ENCODE results near the gene DHRS7.
"Not testable (repeated sequence)": the region's sequence is repeated elsewhere in the genome, so short reads cannot be mapped to it uniquely, and the experiment has no call there.

Gene DHRS7

DNA sequence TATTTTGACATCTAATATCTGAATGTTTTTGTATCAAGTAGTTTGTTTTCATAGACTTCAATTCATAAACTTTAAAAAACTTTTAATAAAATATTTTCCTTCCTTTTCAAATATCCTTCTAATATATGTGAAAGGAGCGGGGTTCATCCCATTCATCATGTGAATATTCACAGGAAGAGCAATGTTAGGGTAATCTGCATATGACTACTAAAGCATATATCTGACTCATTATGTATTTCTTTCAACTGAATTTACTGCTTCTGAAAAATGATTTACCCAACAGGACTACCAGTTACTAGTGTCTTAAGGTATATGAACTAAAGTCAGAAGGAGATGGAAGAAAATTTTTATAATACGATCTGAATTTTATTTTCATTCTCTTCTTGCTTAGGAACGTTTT lies 30.5 kb downstream of the DHRS7 start:
- DNase-seq (ENCODE audit: low spot score), result no peak

GRCh38 chr14:60133487-60133886 lies 31.7 kb downstream of the DHRS7 start:
- DNase-seq (ENCODE audit: low spot score), result no peak

DNA sequence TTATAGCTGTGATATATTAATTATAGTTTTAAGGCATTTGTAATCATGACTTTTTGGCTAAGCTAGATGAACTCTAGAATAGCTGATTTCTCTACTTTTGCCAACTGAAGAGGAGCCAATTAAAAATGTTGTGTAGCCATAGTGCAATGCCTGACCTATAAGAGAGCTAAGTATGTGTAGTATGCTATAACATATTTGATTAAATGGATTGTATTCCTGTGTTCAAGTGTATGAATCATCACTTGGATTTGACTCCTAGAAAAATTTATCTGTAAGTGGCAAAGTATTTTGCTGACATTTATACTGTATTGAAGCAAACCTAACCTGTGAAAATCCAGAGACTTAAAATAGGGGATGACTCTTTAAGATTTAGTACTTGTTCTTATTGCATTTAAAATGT lies 39.3 kb downstream of the DHRS7 start:
- DNase-seq (ENCODE audit: low spot score), result no peak

- DNase-seq (ENCODE audit: low spot score), result no peak
Observed at GRCh38 chr14:60116181-60116580, 49.0 kb downstream of the DHRS7 start.

DNA sequence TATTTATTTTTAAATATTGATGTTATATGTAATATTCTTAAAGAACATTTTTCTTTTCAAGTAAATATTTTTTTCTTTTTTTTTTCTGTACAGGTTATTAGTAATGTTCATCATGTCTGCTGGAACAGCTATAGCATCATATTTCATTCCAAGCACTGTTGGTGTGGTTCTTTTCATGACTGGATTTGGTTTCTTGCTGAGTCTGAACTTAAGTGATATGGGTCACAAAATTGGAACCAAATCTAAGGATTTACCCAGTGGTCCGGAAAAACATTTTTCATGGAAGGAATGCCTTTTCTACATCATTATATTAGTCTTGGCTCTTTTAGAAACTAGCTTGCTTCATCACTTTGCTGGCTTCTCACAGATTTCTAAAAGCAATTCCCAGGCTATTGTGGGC lies 50.3 kb downstream of the DHRS7 start:
- DNase-seq (ENCODE audit: low spot score), result no peak

DNA sequence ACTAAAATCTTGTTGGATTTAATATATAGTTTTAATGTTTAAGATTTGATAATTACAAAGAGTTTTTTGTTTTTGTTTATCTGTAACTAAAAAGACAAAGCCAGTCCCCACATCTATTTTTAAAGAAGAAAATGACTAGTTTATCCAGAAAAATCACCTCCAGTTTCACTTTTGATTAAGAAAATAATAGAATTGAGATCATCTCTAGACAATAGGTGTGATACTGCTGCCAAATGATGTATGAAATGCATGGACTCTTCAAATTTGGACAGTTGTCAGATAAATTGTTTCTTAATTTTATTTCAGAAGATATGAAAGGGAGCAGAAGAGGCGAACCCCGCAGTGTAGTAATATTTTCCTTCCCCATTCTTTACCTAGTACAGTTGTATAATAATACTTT lies 53.5 kb downstream of the DHRS7 start:
- no peak for DNase-seq (ENCODE audit: low spot score)

- no peak for DNase-seq (ENCODE audit: low spot score)
Observed at GRCh38 chr14:60107477-60107876, 57.7 kb downstream of the DHRS7 start.

GRCh38 chr14:60106339-60106738 lies 58.9 kb downstream of the DHRS7 start:
- DNase-seq (ENCODE audit: low spot score), result no peak

DNA sequence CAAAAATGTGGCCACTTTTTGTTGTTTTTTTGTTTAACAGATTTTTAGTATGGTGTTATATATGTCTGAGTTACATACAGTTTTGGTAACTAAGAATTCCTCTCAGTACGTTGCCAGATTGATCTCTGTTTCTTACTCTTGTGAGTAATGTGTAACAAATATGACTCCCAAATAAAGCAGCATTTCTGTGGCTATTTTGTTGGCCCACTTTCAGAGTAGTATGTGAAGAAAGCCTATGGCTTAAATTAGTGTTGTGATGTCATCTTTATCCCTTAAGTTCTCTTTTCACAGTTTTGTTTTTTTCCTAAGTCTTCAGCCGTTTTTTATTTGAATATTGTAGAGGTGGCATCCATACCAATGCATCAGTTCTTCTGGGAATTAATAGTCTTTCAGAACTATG lies 62.8 kb downstream of the DHRS7 start:
- DNase-seq (ENCODE audit: low spot score), result no peak

- no peak for DNase-seq (ENCODE audit: low spot score)
Observed at GRCh38 chr14:60101786-60102185, 63.4 kb downstream of the DHRS7 start.

GRCh38 chr14:60099855-60100254 lies 65.3 kb downstream of the DHRS7 start:
- DNase-seq (ENCODE audit: low spot score), result not testable (repeated sequence)

DNA sequence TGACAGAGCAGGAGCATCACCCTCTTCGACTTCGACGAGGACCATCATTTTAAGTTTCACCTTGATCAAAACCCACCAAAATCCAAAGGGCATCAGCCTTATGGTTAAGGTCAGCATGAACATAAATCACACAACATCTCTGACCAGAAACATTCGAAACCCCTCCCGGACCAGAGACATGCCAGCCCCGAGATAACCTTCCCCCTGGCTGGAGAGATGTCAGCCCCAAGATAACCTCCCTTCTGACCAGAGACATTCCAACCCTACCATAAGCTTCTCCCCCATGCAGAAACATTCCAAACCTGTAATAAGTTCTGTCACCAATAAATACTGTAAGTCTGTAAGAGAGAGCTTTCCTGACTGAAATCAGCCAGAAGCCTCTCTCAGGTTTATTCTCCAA lies 67.2 kb downstream of the DHRS7 start:
- no peak for DNase-seq (ENCODE audit: low spot score)

DNA sequence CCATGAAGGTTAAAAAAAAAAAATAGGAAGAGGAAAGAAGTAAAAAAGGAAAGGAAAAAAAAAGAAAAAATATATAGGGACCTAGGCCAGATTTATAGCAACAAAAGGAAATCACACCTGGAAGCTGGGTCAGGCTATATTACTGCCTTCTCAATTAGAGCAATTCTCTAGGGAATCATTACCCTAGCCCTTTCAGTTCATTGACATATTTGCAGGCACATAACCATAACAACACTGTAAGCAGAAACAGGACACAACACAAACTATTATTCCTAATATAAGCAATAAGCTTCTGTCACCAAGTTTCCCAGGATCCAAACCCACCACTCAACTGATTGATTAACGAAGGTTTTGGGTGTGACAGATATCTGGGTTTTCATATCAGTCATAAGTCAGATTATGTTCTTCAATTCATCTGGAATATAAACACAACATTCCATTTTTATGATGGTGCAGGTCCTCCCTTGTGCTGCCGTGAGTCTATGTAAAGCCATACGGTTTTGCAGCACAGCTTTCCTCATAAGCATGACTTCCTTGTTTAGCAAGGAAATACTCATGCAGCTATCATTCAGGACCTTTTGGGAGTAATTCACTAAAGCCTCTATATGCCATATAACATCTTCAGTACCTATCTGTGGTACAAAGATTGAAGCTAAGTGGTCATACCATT lies 69.3 kb downstream of the DHRS7 start:
- no peak for DNase-seq (ENCODE audit: low spot score)

DNA sequence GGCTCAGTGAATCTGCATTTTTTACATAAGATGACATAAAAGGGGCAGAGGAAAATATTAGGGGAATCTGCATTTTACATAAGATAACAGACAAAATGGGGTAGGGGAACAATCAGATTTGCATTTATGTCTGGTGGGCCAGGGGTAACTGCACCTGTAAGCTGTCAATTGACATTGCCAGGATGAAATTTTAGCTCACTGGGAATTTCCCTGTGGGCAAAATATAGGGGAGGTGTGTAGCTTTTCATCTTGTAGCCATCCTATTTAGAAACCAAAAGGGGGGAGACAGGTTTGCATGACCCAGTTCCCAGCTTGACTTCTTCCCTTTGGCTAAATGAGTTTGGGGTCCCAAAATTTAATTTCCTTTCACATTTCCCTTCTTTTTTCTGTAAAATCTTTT lies 70.0 kb downstream of the DHRS7 start:
- no peak for DNase-seq (ENCODE audit: low spot score)

- DNase-seq (ENCODE audit: low spot score), result no peak
Observed at GRCh38 chr14:60094306-60094897, 70.8 kb downstream of the DHRS7 start.

Data from NAMALWA (cell line).